Tongue (tissue), 2 donors: ENCODE data around the gene HIGD1B. TPM values are rescaled to one million over a fixed set of nuclear protein-coding genes. Genes with fewer than 3 reads are reported as not detected.
"Not testable (repeated sequence)": the region's sequence is repeated elsewhere in the genome, so short reads cannot be mapped to it uniquely, and the experiment has no call there.

ENCODE experiments used
- DNase-seq: peaks from one replicate; pipeline ENCODE4 v3.0.0-alpha.2; 2015
- total RNA-seq: library from RNA; depleted of rRNA; stranded (reverse); fragments of >200 nt; gene quantifications from one replicate; pipeline ENCODE4 v1.2.3, GENCODE V29; 2014

Gene HIGD1B
- total RNA-seq: 3.9 TPM

DNA sequence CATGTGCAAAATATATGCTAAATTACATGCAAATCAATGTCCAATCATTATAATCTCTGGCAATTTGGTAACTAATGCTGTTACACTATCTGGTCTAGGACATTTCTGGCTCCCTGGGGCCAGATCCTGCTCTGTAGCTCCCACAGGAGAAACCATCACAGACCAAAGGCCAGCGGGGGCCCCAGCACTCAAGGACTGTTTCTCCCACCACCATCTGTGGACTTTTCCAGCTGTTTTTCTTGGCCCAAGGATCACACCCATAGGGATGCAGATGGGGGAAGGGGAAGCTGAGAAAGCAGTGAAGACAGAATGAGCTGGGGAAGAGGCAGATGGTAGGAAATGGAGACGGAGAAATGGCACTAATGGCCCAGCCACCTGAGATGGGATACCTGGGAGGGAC is at the start of gene HIGD1B:
Gene HIGD1B, plus strand, starts transcription at position 298 of the 400 bp plus-strand sequence. CDS start 270 bp downstream, outside the sequence.
- peak; percentile 57 for DNase-seq

DNA sequence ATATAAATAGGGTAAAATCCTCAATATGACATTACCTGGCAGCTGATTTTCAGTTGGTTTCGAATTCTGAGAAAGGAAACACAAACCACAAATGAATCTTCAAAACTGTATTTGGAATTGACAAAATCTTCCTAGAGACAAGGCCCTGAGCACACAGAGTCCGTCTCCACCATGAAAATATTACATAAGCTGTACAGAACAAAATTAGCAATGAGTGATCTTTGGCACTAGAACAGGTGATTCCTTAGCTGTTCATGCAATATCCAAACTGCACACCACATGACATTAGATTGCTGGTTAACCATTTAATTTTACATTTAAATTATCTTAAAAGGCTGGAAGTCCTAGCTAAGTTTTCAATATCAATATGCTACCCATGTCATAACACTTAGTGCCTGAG is 49.3 kb upstream of the HIGD1B start:
- no peak for DNase-seq

DNA sequence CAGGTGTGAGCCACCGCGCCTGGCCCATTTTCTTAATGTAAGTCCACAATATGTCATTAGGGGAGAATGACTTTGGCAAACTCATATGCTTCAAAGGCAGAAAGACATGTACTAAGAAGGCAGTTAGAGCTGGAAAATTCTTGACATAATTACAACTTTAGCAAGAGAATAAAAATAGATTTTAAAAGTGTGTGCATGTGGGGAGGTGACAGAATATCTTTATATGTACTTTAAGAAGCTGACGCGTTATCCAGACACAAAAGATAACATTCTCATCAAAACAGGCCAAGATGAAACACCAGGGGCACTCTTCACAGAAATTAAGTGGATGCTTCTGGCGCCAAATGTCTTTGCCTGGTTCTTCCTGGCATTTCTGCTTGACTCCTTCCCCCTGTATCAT is 45.8 kb upstream of the HIGD1B start:
- no peak for DNase-seq

GRCh38 chr17:44804302-44805089 is 43.2 kb upstream of the HIGD1B start:
- peak; percentile 85 for DNase-seq

GRCh38 chr17:44807093-44807816 is 40.4 kb upstream of the HIGD1B start:
- no peak for DNase-seq

GRCh38 chr17:44807817-44808155 is 39.9 kb upstream of the HIGD1B start:
- DNase-seq: no peak

GRCh38 chr17:44808156-44808555 is 39.5 kb upstream of the HIGD1B start:
- no peak for DNase-seq

DNA sequence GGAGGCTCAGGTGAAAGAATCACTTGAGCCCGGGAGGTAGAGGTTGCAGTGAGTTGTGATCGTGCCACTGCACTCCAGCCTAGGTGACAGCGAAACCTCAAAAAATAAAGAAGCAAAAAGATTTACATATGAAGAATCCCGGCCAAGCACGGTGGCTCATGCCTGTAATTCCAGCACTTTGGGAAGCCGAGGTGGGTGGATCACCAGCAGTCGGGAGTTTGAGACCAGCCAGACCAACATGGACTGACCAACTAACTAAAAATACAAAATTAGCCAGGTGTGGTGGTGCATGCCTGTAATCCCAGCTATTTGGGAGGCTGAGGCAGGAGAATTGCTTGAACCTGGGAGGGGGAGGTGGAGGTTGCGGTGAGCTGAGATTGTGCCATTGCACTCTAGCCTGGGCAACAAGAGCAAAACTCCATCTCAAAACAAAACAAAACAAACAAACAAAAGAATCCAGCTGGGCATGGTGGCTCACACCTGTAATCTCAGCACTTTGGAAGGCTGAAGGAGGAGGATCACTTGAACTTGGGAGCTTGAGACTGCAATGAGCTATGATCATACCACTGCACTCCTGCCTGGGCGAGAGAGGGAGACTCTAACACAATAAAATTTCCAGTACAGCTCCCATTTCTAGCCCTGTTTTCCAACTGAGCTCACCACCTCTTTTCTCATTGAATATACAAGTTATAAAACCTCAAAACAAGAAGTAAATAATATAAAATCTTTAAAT is 38.9 kb upstream of the HIGD1B start:
- DNase-seq: not testable (repeated sequence)

- DNase-seq: no peak
Observed at GRCh38 chr17:44812263-44812662, 35.4 kb upstream of the HIGD1B start.

- not testable (repeated sequence) for DNase-seq
Observed at GRCh38 chr17:44818508-44818907, 29.2 kb upstream of the HIGD1B start.

GRCh38 chr17:44820631-44821212 is 27.0 kb upstream of the HIGD1B start:
- DNase-seq: peak; percentile 54

- DNase-seq: not testable (repeated sequence)
Observed at GRCh38 chr17:44825236-44825635, 22.4 kb upstream of the HIGD1B start.

DNA sequence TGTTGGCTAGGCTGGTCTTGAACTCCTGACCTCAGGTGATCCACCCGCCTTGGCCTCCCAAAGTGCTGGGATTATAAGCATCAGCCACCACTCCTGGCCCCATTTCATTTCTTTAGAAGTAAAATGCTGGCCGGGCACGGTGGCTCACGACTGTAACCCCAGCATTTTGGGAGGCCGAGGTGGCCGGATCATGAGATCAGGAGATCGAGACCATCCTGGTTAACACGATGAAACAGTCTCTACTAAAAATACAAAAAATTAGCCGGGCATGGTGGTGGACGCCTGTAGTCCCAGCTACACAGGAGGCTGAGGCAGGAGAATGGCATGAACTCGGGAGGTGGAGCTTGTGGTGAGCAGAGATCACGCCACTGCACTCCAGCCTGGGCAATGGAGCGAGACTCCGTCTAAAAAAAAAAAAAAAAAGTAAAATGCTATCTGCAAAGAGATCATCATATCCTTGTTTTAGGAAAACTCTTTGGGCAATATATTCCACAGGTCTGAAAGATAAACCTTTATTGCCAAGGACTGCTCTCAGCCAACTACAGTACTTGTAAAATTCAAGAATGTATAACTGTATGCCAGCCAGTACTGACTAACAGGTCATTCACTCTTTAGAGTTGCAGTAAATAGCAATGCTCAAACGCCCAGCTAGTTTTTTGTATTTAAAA is 21.4 kb upstream of the HIGD1B start:
- no peak for DNase-seq

DNA sequence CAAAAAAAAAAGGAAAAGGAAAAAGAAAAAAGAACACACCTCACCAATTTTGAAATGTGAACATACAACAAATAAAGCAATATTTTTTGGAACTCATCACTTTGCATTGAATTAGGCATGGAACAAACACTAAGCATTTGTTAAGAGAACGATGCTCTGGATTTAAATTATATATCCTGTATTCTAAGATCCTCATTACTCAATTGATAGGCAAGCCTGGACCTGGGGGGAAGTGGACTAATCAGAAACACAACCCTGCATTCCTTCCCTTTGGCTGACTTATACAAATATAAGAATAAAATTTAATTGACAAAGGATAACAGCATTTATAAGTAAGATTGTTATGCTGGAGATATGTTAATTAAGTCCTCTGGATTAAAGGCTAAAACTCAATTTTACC is 19.8 kb upstream of the HIGD1B start:
- DNase-seq: no peak

DNA sequence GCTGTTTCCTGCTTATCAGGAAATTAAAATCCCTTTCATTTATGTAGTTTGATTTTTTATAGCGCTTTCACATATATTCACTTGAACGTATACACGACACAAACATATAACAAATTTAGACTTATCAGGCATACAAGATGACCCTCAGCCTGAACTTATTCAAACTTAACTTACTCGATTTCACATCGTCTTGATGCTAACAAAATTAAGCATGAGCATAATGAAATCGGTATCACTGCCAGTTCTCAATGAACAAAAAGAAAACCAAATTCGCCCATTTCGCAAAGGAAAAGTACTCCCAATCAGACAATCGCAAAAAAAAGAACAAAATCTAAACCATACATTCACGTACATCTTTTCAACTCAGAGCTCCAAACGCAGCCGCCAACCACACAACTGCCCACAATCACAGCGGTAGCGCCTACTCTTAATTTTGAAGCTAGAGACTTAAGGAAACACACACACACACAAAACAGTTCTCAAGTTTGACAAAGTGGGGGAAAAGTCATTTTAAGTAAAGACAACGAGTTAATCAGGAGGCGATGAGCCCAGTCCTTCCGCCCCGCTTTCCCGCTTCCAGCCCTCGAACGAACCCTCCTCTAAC is 18.7 kb upstream of the HIGD1B start:
- no peak for DNase-seq

GRCh38 chr17:44829523-44830358 is 17.9 kb upstream of the HIGD1B start, which contains the start of gene GJC1:
Gene GJC1 (minus strand): TSS chr17:44830287. CDS start chr17:44805817, 24,470 bp downstream.
- DNase-seq: peak; percentile 67

DNA sequence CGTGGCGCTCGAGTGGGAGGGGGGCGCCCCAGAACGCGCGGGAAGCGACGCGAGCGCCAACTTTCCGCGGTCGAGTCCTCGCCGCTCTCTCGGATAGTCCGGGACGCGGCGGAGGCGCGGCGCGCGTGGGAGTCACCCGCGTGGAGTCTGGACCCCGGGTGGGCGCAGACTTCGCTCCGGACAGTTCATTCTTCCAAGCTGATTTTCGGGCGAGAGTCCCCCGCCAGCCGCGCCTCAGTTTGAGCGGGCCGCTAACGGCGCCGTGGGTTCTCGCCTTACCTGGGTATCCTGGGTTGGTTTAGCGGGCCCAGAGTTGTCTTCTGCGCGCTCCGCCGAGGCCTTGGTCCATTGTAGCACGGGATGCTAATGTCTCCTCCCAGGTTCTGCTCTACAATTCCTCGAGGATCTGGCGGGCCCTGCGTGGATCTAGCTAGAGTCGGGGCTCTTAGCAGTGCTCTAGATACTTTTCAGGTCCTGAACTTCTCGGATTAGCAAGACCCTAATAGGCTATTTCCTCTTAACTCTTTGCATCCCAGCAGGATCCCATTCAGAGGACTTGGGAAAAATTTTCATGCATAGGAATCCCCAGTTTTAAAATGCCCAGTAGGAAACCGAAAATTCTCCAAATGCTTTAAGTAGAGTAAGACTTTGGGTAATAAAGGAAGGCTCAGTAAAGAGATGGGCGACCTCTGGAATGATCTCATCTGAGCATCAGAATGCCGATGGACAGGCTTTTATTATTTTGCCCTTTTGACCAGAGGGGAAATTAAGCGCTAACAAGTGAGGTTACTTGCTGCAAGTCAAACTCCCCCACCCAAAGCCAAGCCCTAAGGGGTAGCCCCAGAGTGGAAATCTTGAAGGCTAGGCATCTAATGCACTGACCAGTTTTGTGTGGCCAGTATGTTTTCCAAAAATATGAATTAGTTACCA is 17.1 kb upstream of the HIGD1B start:
- peak; percentile 48 for DNase-seq

- DNase-seq: no peak
Observed at GRCh38 chr17:44831371-44831770, 16.3 kb upstream of the HIGD1B start.

GRCh38 chr17:44832805-44833204 is 14.9 kb upstream of the HIGD1B start:
- DNase-seq: no peak
